ENCODE data around the gene CALHM2. TPM values are rescaled to one million over a fixed set of nuclear protein-coding genes. Genes with fewer than 3 reads are reported as not detected.

CALHM2 gene
- total and polyA plus RNA-seq, 4 donors = 1.6 to 5.0 (median 3.2) TPM

- no peak overlapping the region for H3K4me3 ChIP-seq (ENCODE audit: low read depth in 1 of 3, low read length in 3 of 3)
- H3K4me1 ChIP-seq (ENCODE audit: control insufficient read depth in 4 of 4, insufficient read depth in 4 of 4, low read length in 3 of 4) = no peaks in the 10 kb centered on the region
- H3K9me3 ChIP-seq (ENCODE audit: control insufficient read depth in 4 of 4, low read length in 3 of 4) = no peaks in the 10 kb centered on the region
- TF ChIP-seq, protein P1, sequence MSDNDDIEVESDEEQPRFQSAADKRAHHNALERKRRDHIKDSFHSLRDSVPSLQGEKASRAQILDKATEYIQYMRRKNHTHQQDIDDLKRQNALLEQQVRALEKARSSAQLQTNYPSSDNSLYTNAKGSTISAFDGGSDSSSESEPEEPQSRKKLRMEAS (IDR thresholded peaks at IDR 0.05) = no peak
- TF ChIP-seq, protein P2, sequence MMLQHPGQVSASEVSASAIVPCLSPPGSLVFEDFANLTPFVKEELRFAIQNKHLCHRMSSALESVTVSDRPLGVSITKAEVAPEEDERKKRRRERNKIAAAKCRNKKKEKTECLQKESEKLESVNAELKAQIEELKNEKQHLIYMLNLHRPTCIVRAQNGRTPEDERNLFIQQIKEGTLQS (IDR thresholded peaks at IDR 0.05) = no peak
- TF ChIP-seq EGR1 (IDR thresholded peaks at IDR 0.05; ENCODE audit: low read depth in 2 of 2) (no peak), FOXA2 (IDR thresholded peaks at IDR 0.05) (no peak), RAD21 (IDR thresholded peaks at IDR 0.05) (no peak), TAF1 (conservative IDR thresholded peaks at IDR 0.05) (no peak), NR2F2 (IDR thresholded peaks at IDR 0.05) (no peak), YY1 (IDR thresholded peaks at IDR 0.05) (no peak), HNF4G (IDR thresholded peaks at IDR 0.05) (no peak), HNF4A (conservative IDR thresholded peaks at IDR 0.05) (no peak)
- TF ChIP-seq, protein P3, sequence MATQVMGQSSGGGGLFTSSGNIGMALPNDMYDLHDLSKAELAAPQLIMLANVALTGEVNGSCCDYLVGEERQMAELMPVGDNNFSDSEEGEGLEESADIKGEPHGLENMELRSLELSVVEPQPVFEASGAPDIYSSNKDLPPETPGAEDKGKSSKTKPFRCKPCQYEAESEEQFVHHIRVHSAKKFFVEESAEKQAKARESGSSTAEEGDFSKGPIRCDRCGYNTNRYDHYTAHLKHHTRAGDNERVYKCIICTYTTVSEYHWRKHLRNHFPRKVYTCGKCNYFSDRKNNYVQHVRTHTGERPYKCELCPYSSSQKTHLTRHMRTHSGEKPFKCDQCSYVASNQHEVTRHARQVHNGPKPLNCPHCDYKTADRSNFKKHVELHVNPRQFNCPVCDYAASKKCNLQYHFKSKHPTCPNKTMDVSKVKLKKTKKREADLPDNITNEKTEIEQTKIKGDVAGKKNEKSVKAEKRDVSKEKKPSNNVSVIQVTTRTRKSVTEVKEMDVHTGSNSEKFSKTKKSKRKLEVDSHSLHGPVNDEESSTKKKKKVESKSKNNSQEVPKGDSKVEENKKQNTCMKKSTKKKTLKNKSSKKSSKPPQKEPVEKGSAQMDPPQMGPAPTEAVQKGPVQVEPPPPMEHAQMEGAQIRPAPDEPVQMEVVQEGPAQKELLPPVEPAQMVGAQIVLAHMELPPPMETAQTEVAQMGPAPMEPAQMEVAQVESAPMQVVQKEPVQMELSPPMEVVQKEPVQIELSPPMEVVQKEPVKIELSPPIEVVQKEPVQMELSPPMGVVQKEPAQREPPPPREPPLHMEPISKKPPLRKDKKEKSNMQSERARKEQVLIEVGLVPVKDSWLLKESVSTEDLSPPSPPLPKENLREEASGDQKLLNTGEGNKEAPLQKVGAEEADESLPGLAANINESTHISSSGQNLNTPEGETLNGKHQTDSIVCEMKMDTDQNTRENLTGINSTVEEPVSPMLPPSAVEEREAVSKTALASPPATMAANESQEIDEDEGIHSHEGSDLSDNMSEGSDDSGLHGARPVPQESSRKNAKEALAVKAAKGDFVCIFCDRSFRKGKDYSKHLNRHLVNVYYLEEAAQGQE (IDR thresholded peaks at IDR 0.05) = no peak
- no peak overlapping the region for H3K27ac ChIP-seq (ENCODE audit: low read depth in 1 of 2, low read length in 2 of 2)
- WGBS = 83% methylated on average over 3 of the region's 3 CpGs
- no peaks in the 10 kb centered on the region for H3K27me3 ChIP-seq (ENCODE audit: control insufficient read depth in 4 of 4, insufficient read depth in 4 of 4, low read length in 3 of 4)
- no peaks in the 10 kb centered on the region for H3K36me3 ChIP-seq (ENCODE audit: control insufficient read depth in 4 of 4, insufficient read depth in 3 of 4, low read depth in 1 of 4, low read length in 3 of 4)
- H3K9ac ChIP-seq (ENCODE audit: low read depth in 1 of 2, low read length in 2 of 2) = no peak overlapping the region
- DNase-seq (ENCODE audit: low spot score) = no peak
These were observed 14.6 kb upstream of the CALHM2 start for GRCh38 chr10:103466734-103467133.

DNA sequence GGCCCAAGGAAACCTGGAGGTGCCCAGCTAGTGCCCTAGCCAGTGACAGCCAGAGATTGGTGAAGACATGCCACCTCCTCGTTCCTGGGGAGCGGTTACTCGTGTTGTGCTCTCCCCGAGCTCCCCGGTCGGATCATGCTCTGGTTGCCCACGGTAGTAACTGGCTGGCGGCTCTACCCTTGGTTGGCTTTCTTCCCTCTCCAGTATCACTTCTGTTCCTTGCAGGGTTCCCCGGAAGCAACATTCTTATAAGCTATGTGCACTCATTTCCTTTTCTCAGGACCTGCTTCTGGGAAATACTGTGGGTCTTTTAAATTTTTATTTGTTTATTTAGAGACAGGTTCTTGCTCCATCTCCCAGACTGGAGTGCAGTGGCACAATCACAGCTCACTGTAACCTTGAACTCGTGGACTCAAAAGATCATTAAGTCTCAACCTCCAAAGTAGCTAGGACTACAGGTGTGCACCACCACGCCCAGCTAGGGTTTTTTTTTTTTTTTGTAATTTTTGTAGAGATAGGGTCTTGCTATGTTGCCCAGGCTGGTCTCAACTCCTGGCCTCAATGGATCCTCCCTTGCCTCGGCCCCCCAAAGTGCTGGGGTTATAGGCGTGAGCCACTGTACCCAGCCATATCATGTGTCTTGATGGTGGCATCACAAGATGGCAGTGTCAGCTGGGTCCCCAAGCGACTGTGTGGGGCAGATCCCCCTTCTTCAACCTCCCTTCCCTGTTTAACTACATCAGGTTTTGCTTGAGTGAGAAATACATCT is 13.4 kb upstream of the CALHM2 start:
- no peak for DNase-seq (ENCODE audit: low spot score)
- WGBS = 86% methylated on average over 14 of the region's 14 CpGs
- H3K9ac ChIP-seq (ENCODE audit: low read depth in 1 of 2, low read length in 2 of 2) = no peak overlapping the region
- H3K27me3 ChIP-seq (ENCODE audit: control insufficient read depth in 4 of 4, insufficient read depth in 4 of 4, low read length in 3 of 4) = no peaks in the 10 kb centered on the region
- no peak overlapping the region for H3K4me3 ChIP-seq (ENCODE audit: low read depth in 1 of 3, low read length in 3 of 3)
- TF ChIP-seq YY1 (IDR thresholded peaks at IDR 0.05) (no peak), HNF4G (IDR thresholded peaks at IDR 0.05) (no peak), NR2F2 (IDR thresholded peaks at IDR 0.05) (no peak), GABPA (IDR thresholded peaks at IDR 0.05 in 1 of 2, conservative IDR thresholded peaks at IDR 0.05 in 1 of 2) (no peak), FOXA1 (IDR thresholded peaks at IDR 0.05) (no peak), FOXA2 (IDR thresholded peaks at IDR 0.05) (no peak), SP1 (IDR thresholded peaks at IDR 0.05) (no peak), EGR1 (IDR thresholded peaks at IDR 0.05; ENCODE audit: low read depth in 2 of 2) (no peak), HNF4A (conservative IDR thresholded peaks at IDR 0.05) (no peak), TAF1 (conservative IDR thresholded peaks at IDR 0.05) (no peak), RAD21 (IDR thresholded peaks at IDR 0.05) (no peak), JUND (IDR thresholded peaks at IDR 0.05) (no peak)
- TF ChIP-seq, protein P3 (IDR thresholded peaks at IDR 0.05) = no peak
- TF ChIP-seq, protein P2 (IDR thresholded peaks at IDR 0.05) = no peak
- TF ChIP-seq, protein P1 (IDR thresholded peaks at IDR 0.05) = no peak
- no peak overlapping the region for H3K27ac ChIP-seq (ENCODE audit: low read depth in 1 of 2, low read length in 2 of 2)
- H3K4me1 ChIP-seq (ENCODE audit: control insufficient read depth in 4 of 4, insufficient read depth in 4 of 4, low read length in 3 of 4) = no peaks in the 10 kb centered on the region
- H3K36me3 ChIP-seq (ENCODE audit: control insufficient read depth in 4 of 4, insufficient read depth in 3 of 4, low read depth in 1 of 4, low read length in 3 of 4) = no peaks in the 10 kb centered on the region
- no peaks in the 10 kb centered on the region for H3K9me3 ChIP-seq (ENCODE audit: control insufficient read depth in 4 of 4, low read length in 3 of 4)
